Osteocyte (in vitro differentiated cells): Measurements from ENCODE around the gene NEK7. TPM values are rescaled to one million over a fixed set of nuclear protein-coding genes. Genes with fewer than 3 reads are reported as not detected.
"Not testable (repeated sequence)": the region's sequence is repeated elsewhere in the genome, so short reads cannot be mapped to it uniquely, and the experiment has no call there.

Experiments used
- DNase-seq: peaks from one replicate; pipeline ENCODE4 v3.0.0; 2021; ENCODE audit warnings: mixed read lengths; ENCODE audit not compliant: unreplicated experiment; ENCODE audit errors: extremely low spot score
- H3K27ac Mint-ChIP-seq: one replicate; pipeline ENCODE4 v1.8.0; 2021; ENCODE audit warnings: mild to moderate bottlenecking, mixed read lengths; ENCODE audit not compliant: unreplicated experiment
- H3K27me3 Mint-ChIP-seq: one replicate; pipeline ENCODE4 v1.8.0; 2021; ENCODE audit warnings: mixed read lengths; ENCODE audit not compliant: unreplicated experiment
- H3K36me3 Mint-ChIP-seq: one replicate; pipeline ENCODE4 v1.8.0; 2021; ENCODE audit warnings: mixed read lengths; ENCODE audit not compliant: unreplicated experiment
- H3K4me1 Mint-ChIP-seq: one replicate; pipeline ENCODE4 v1.8.0; 2021; ENCODE audit warnings: mixed read lengths; ENCODE audit not compliant: unreplicated experiment
- H3K4me3 Mint-ChIP-seq: one replicate; pipeline ENCODE4 v1.8.0; 2021; ENCODE audit warnings: mild to moderate bottlenecking, moderate library complexity, mixed read lengths; ENCODE audit not compliant: unreplicated experiment
- H3K9me3 Mint-ChIP-seq: one replicate; pipeline ENCODE4 v1.8.0; 2021; ENCODE audit warnings: mixed read lengths; ENCODE audit not compliant: unreplicated experiment
- CTCF ChIP-seq: fragments of 200-600 bp; sonication (generic); IDR thresholded peaks from 2 replicates; pipeline ENCODE4 v1.5.0; 2021; ENCODE audit warnings: antibody characterized with exemption, mild to moderate bottlenecking, moderate library complexity
- total RNA-seq: library from RNA; stranded (reverse); gene quantifications from 2 replicates; pipeline ENCODE4 v1.2.1, GENCODE V29; 2021

Gene NEK7
- total RNA-seq, 1 donor from 2014 or later: 61.6 TPM

GRCh38 chr1:198300451-198300850, 143.7 kb downstream of the NEK7 start:
- H3K4me1 Mint-ChIP-seq: peaks cover 8% of the 10 kb centered on the region
- H3K4me3 Mint-ChIP-seq: no peak overlapping the region
- TF ChIP-seq CTCF: no peak
- no peak for DNase-seq
- H3K27ac Mint-ChIP-seq: no peak overlapping the region
- H3K27me3 Mint-ChIP-seq: no peaks in the 10 kb centered on the region
- no peaks in the 10 kb centered on the region for H3K9me3 Mint-ChIP-seq
- peaks cover 25% of the 10 kb centered on the region for H3K36me3 Mint-ChIP-seq

GRCh38 chr1:198304431-198304830, 147.6 kb downstream of the NEK7 start:
- Mint-ChIP-seq H3K36me3 (peaks cover 27% of the 10 kb centered on the region), H3K4me1 (no peaks in the 10 kb centered on the region)

GRCh38 chr1:198314817-198315216, 158.0 kb downstream of the NEK7 start:
- not testable (repeated sequence) for H3K27me3 Mint-ChIP-seq, H3K4me1 Mint-ChIP-seq, H3K4me3 Mint-ChIP-seq, DNase-seq, H3K9me3 Mint-ChIP-seq, H3K27ac Mint-ChIP-seq
- peaks cover 29% of the 10 kb centered on the region for H3K36me3 Mint-ChIP-seq

More at GRCh38 chr1:198304431-198304830, 147.6 kb downstream of the NEK7 start:
- H3K27ac Mint-ChIP-seq: no peak overlapping the region
- no peaks in the 10 kb centered on the region for H3K9me3 Mint-ChIP-seq
- DNase-seq: no peak
- no peak for TF ChIP-seq CTCF
- no peaks in the 10 kb centered on the region for H3K27me3 Mint-ChIP-seq
- no peak overlapping the region for H3K4me3 Mint-ChIP-seq

- not testable (repeated sequence) for H3K4me1 Mint-ChIP-seq, H3K27ac Mint-ChIP-seq, DNase-seq, H3K27me3 Mint-ChIP-seq, H3K4me3 Mint-ChIP-seq, H3K9me3 Mint-ChIP-seq
- peaks cover 27% of the 10 kb centered on the region for H3K36me3 Mint-ChIP-seq
Observed at GRCh38 chr1:198315331-198315730, 158.5 kb downstream of the NEK7 start.

- Mint-ChIP-seq H3K4me1 (peaks cover 4% of the 10 kb centered on the region), H3K4me3 (no peak overlapping the region)
Observed at GRCh38 chr1:198316546-198317100, 159.8 kb downstream of the NEK7 start.

GRCh38 chr1:198318085-198318484, 161.3 kb downstream of the NEK7 start:
- no peak overlapping the region for H3K27ac Mint-ChIP-seq
- no peaks in the 10 kb centered on the region for H3K27me3 Mint-ChIP-seq
- no peak for TF ChIP-seq CTCF
- no peak overlapping the region for H3K4me3 Mint-ChIP-seq
- no peak for DNase-seq
- H3K4me1 Mint-ChIP-seq: peaks cover 4% of the 10 kb centered on the region
- H3K36me3 Mint-ChIP-seq: peaks cover 24% of the 10 kb centered on the region
- no peaks in the 10 kb centered on the region for H3K9me3 Mint-ChIP-seq

More at GRCh38 chr1:198316546-198317100, 159.8 kb downstream of the NEK7 start:
- TF ChIP-seq CTCF: no peak
- H3K36me3 Mint-ChIP-seq: peaks cover 27% of the 10 kb centered on the region
- DNase-seq: no peak
- H3K27ac Mint-ChIP-seq: no peak overlapping the region
- no peaks in the 10 kb centered on the region for H3K9me3 Mint-ChIP-seq
- H3K27me3 Mint-ChIP-seq: no peaks in the 10 kb centered on the region
